Hepatocyte (in vitro differentiated cells): Measurements from ENCODE around the gene ALX4. TPM values are rescaled to one million over a fixed set of nuclear protein-coding genes. Genes with fewer than 3 reads are reported as not detected.

Experiments used
- DNase-seq: peaks from one replicate; pipeline ENCODE4 v3.0.0-alpha.2; 2016; ENCODE audit warnings: low spot score
- H2AFZ ChIP-seq: fragments of 200-600 bp; sonication (generic); 2 replicates; pipeline ENCODE4 v1.6.0; 2016; ENCODE audit warnings: antibody characterized with exemption, mild to moderate bottlenecking
- H3K27ac ChIP-seq: fragments of 200-600 bp; sonication (generic); 2 replicates; pipeline ENCODE4 v1.5.1; 2016; ENCODE audit warnings: mild to moderate bottlenecking
- H3K27me3 ChIP-seq: fragments of 200-600 bp; sonication (generic); 2 replicates; pipeline ENCODE4 v1.6.1; 2016
- H3K36me3 ChIP-seq: fragments of 200-600 bp; sonication (generic); replicated peaks from 2 replicates; pipeline ENCODE4 v1.5.1; 2016; ENCODE audit warnings: low read depth; ENCODE audit not compliant: insufficient read depth
- H3K4me1 ChIP-seq: fragments of 200-600 bp; sonication (generic); 2 replicates; pipeline ENCODE4 v1.5.1; 2016; ENCODE audit warnings: mild to moderate bottlenecking, moderate library complexity; ENCODE audit not compliant: insufficient read depth
- H3K4me2 ChIP-seq: fragments of 200-600 bp; sonication (generic); 2 replicates; pipeline ENCODE4 v1.6.0; 2016
- H3K4me3 ChIP-seq: fragments of 200-600 bp; sonication (generic); 2 replicates; pipeline ENCODE4 v1.5.1; 2016; ENCODE audit warnings: mild to moderate bottlenecking
- H3K79me2 ChIP-seq: fragments of 200-600 bp; sonication (generic); 2 replicates; pipeline ENCODE4 v1.6.0; 2017; ENCODE audit warnings: mild to moderate bottlenecking
- H3K9me2 ChIP-seq: fragments of 200-600 bp; sonication (generic); replicated peaks from 2 replicates; pipeline ENCODE4 v1.6.0; 2017; ENCODE audit warnings: mild to moderate bottlenecking; ENCODE audit not compliant: insufficient read depth
- H3K9me3 ChIP-seq: fragments of 200-600 bp; sonication (generic); 2 replicates; pipeline ENCODE4 v1.5.1; 2016; ENCODE audit warnings: low read depth, mild to moderate bottlenecking
- H4K20me1 ChIP-seq: fragments of 200-600 bp; sonication (generic); 2 replicates; pipeline ENCODE4 v1.6.0; 2016; ENCODE audit warnings: mild to moderate bottlenecking; ENCODE audit not compliant: insufficient read depth, poor library complexity, severe bottlenecking
- EZH2 ChIP-seq: fragments of 200-600 bp; sonication (generic); IDR thresholded peaks from 2 replicates; pipeline ENCODE4 v1.6.1; 2016; ENCODE audit warnings: antibody characterized with exemption, mild to moderate bottlenecking, borderline replicate concordance
- EZH2phosphoT487 ChIP-seq: fragments of 200-600 bp; sonication (generic); IDR thresholded peaks from one replicate; pipeline ENCODE4 v1.6.1; 2018; ENCODE audit warnings: antibody characterized with exemption, mild to moderate bottlenecking, low read depth, moderate library complexity; ENCODE audit not compliant: unreplicated experiment, severe bottlenecking
- WGBS: methylation state at CpG from one replicate; pipeline ENCODE4 v1.1.6; 2016; ENCODE audit warnings: low lambda C conversion rate; ENCODE audit errors: missing lambda C conversion rate; 5-methylcytosine and 5-hydroxymethylcytosine counted together
- polyA plus RNA-seq: library from polyadenylated mRNA; unstranded; fragments of >200 nt; fragmentation: Nextera tagmentation; extraction: Ambion mirVana; gene quantifications from 2 replicates; pipeline ENCODE4 v1.2.1, GENCODE V29; 2016
- total RNA-seq: library from RNA; depleted of rRNA; stranded (reverse); fragments of >200 nt; gene quantifications from 2 replicates; pipeline ENCODE4 v1.2.3, GENCODE V29; 2014
- TF ChIP-seq, protein P1 (sequence below): fragments of 200-600 bp; sonication (generic); IDR thresholded peaks from 2 replicates; pipeline ENCODE4 v1.5.1; 2016; ENCODE audit warnings: antibody characterized with exemption, mild to moderate bottlenecking; ENCODE audit not compliant: poor library complexity

Gene ALX4
- total and polyA plus RNA-seq, 2 experiments from 2014 or later = 1.3 to 3.8 TPM

GRCh38 chr11:44264438-44264749, 45.5 kb downstream of the ALX4 start:
- Histone ChIP-seq H4K20me1 (no peaks in the 10 kb centered on the region), H3K27ac (no peak overlapping the region), H3K4me1 (no peaks in the 10 kb centered on the region), H3K4me3 (no peak overlapping the region), H3K4me2 (no peak overlapping the region), H3K36me3 (no peaks in the 10 kb centered on the region), H3K27me3 (no peaks in the 10 kb centered on the region), H3K9me3 (no peaks in the 10 kb centered on the region), H3K79me2 (no peaks in the 10 kb centered on the region), H3K9me2 (no peaks in the 10 kb centered on the region), H2AFZ (no peak overlapping the region)
- no peak for DNase-seq
- no peak for TF ChIP-seq EZH2phosphoT487
- TF ChIP-seq EZH2 = no peak
- TF ChIP-seq, protein P1, sequence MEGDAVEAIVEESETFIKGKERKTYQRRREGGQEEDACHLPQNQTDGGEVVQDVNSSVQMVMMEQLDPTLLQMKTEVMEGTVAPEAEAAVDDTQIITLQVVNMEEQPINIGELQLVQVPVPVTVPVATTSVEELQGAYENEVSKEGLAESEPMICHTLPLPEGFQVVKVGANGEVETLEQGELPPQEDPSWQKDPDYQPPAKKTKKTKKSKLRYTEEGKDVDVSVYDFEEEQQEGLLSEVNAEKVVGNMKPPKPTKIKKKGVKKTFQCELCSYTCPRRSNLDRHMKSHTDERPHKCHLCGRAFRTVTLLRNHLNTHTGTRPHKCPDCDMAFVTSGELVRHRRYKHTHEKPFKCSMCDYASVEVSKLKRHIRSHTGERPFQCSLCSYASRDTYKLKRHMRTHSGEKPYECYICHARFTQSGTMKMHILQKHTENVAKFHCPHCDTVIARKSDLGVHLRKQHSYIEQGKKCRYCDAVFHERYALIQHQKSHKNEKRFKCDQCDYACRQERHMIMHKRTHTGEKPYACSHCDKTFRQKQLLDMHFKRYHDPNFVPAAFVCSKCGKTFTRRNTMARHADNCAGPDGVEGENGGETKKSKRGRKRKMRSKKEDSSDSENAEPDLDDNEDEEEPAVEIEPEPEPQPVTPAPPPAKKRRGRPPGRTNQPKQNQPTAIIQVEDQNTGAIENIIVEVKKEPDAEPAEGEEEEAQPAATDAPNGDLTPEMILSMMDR = no peak
- over 99% methylated on average over 8 of the region's 8 CpGs for WGBS

- H3K27ac ChIP-seq = no peak overlapping the region
- no peaks in the 10 kb centered on the region for H3K27me3 ChIP-seq
- no peak overlapping the region for H2AFZ ChIP-seq
- H3K9me3 ChIP-seq = no peaks in the 10 kb centered on the region
- 84% methylated on average over 18 of the region's 20 CpGs for WGBS
- H3K4me1 ChIP-seq = no peaks in the 10 kb centered on the region
- no peak overlapping the region for H3K4me2 ChIP-seq
- TF ChIP-seq, protein P1 = no peak
- TF ChIP-seq EZH2 (no peak), EZH2phosphoT487 (no peak)
- no peaks in the 10 kb centered on the region for H4K20me1 ChIP-seq
- no peak overlapping the region for H3K4me3 ChIP-seq
- DNase-seq = no peak
- no peaks in the 10 kb centered on the region for H3K36me3 ChIP-seq
- no peaks in the 10 kb centered on the region for H3K9me2 ChIP-seq
- H3K79me2 ChIP-seq = no peaks in the 10 kb centered on the region
Observed at GRCh38 chr11:44263738-44264437, 46.1 kb downstream of the ALX4 start.

DNA sequence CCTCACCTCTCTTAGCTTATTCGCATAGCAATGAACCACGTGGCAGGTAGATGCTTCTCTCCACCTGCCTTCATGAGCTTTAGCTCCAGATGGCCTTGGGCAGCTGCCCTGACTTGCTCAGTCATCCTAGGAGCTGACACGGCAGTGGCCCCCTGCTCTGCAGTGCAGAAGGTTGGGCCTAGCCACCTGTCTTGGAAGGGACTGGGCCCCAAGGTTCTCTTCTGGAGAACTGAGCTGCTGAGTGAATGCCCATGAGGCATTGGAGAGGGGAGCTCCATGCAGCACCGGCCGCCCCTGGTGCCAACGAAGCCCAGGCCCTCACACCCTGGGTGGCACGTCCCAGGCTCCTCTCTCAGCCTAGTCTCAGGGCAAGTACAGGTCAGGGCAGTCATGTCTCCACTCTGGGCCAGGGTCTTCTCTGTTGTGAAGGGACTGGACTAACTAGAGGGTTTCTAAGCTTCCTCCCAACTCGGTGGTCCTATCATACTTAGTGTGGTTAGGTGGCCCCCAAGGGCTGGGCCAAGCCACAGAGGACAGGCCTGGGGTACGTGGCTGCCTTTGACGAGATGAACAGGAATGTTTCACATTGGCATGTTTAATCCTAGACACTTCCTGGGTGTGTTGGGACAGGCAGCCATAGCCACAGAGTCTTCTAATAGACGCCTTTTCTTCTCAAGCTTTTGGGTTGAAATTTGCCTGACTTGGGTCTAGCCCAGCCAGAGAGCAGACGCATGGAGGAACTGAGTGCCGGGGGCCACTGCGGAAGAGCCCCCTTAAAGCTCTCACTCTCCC, 47.9 kb downstream of the ALX4 start:
- WGBS = 89% methylated on average over 14 of the region's 14 CpGs
- Histone ChIP-seq H3K27ac (no peak overlapping the region), H3K4me1 (no peaks in the 10 kb centered on the region), H3K27me3 (no peaks in the 10 kb centered on the region), H3K9me2 (no peaks in the 10 kb centered on the region), H3K4me2 (no peak overlapping the region), H2AFZ (no peak overlapping the region), H3K79me2 (no peaks in the 10 kb centered on the region), H3K36me3 (no peaks in the 10 kb centered on the region), H3K9me3 (no peaks in the 10 kb centered on the region), H4K20me1 (no peaks in the 10 kb centered on the region), H3K4me3 (no peak overlapping the region)
- no peak for DNase-seq
- no peak for TF ChIP-seq EZH2phosphoT487

GRCh38 chr11:44260081-44260480, 49.9 kb downstream of the ALX4 start:
- no peaks in the 10 kb centered on the region for H3K4me1 ChIP-seq
- no peaks in the 10 kb centered on the region for H3K36me3 ChIP-seq
- no peaks in the 10 kb centered on the region for H3K9me3 ChIP-seq
- H3K4me3 ChIP-seq = no peak overlapping the region
- H3K9me2 ChIP-seq = no peaks in the 10 kb centered on the region
- DNase-seq = no peak
- no peak for TF ChIP-seq EZH2
- TF ChIP-seq, protein P1 = no peak
- TF ChIP-seq EZH2phosphoT487 = no peak
- no peaks in the 10 kb centered on the region for H4K20me1 ChIP-seq
- no peaks in the 10 kb centered on the region for H3K79me2 ChIP-seq
- H3K4me2 ChIP-seq = no peak overlapping the region
- no peak overlapping the region for H3K27ac ChIP-seq
- no peak overlapping the region for H2AFZ ChIP-seq
- no peaks in the 10 kb centered on the region for H3K27me3 ChIP-seq
- WGBS = 66% methylated on average over 4 of the region's 4 CpGs
